Mucosa of gallbladder (tissue), 1 donor: ENCODE results near the gene KRT4. TPM values are rescaled to one million over a fixed set of nuclear protein-coding genes. Genes with fewer than 3 reads are reported as not detected.

Source experiments
- DNase-seq: peaks from one replicate; pipeline ENCODE4 v3.0.0-alpha.2; 2020; ENCODE audit warnings: low spot score
- total RNA-seq: library from RNA; stranded (reverse); gene quantifications from one replicate; pipeline ENCODE4 v1.2.1, GENCODE V29; 2021
- donor health status: DM: no; HTN: no; CAD: no.

KRT4 gene
- total RNA-seq, 1 donor from 2014 or later: not detected

GRCh38 chr12:52836491-52837412 lies 22.8 kb upstream of the KRT4 start:
- DNase-seq: no peak

GRCh38 chr12:52836042-52836466 lies 22.1 kb upstream of the KRT4 start:
- no peak for DNase-seq

GRCh38 chr12:52835271-52836041 lies 21.5 kb upstream of the KRT4 start:
- no peak for DNase-seq

GRCh38 chr12:52834727-52835001 lies 20.7 kb upstream of the KRT4 start:
- DNase-seq: no peak

- DNase-seq: no peak
Observed at GRCh38 chr12:52833922-52834726, 20.2 kb upstream of the KRT4 start, which contains the start of gene KRT79. Gene KRT79 (minus strand): TSS chr12:52834311. CDS start chr12:52834260, 51 bp downstream.

- no peak for DNase-seq
Observed at GRCh38 chr12:52832985-52833905, 19.3 kb upstream of the KRT4 start.

- no peak for DNase-seq
Observed at GRCh38 chr12:52832451-52832850, 18.5 kb upstream of the KRT4 start.

GRCh38 chr12:52831251-52831650 lies 17.3 kb upstream of the KRT4 start:
- no peak for DNase-seq

GRCh38 chr12:52829986-52830770 lies 16.3 kb upstream of the KRT4 start:
- DNase-seq: no peak

GRCh38 chr12:52828591-52829021 lies 14.7 kb upstream of the KRT4 start:
- DNase-seq: no peak

GRCh38 chr12:52828156-52828555 lies 14.2 kb upstream of the KRT4 start:
- no peak for DNase-seq

GRCh38 chr12:52827499-52828090 lies 13.7 kb upstream of the KRT4 start:
- no peak for DNase-seq

- no peak for DNase-seq
Observed at GRCh38 chr12:52826611-52827498, 12.9 kb upstream of the KRT4 start.

- no peak for DNase-seq
Observed at GRCh38 chr12:52825961-52826360, 12.0 kb upstream of the KRT4 start.

- no peak for DNase-seq
Observed at GRCh38 chr12:52824741-52825410, 11.0 kb upstream of the KRT4 start.

GRCh38 chr12:52823761-52824450 lies 10.0 kb upstream of the KRT4 start:
- DNase-seq: no peak

- DNase-seq: no peak
Observed at GRCh38 chr12:52822771-52823510, 9.0 kb upstream of the KRT4 start.
